ENCODE data around the gene CYFIP2.

- TF ChIP-seq ZNF565 (CRISPR knock-in tag; conservative IDR thresholded peaks at IDR 0.05; ENCODE audit: low read depth), result no peak
- TF ChIP-seq CSDC2 (CRISPR knock-in tag; IDR thresholded peaks at IDR 0.05), result no peak
- TF ChIP-seq PATZ1 (CRISPR knock-in tag; IDR thresholded peaks at IDR 0.05; ENCODE audit: borderline replicate concordance), result no peak
- no peak for TF ChIP-seq RARB (CRISPR knock-in tag; IDR thresholded peaks at IDR 0.05)
- TF ChIP-seq ZFP3 (CRISPR knock-in tag; IDR thresholded peaks at IDR 0.05), result no peak
- TF ChIP-seq ARNTL (CRISPR knock-in tag; IDR thresholded peaks at IDR 0.05; ENCODE audit: borderline replicate concordance, low read depth), result no peak
- no peak for TF ChIP-seq SNAI2 (CRISPR knock-in tag; IDR thresholded peaks at IDR 0.05)
- no peak for TF ChIP-seq PPARA (CRISPR knock-in tag; IDR thresholded peaks at IDR 0.05; ENCODE audit: borderline replicate concordance)
- TF ChIP-seq CSRNP3 (CRISPR knock-in tag; IDR thresholded peaks at IDR 0.05), result no peak
- no peak for TF ChIP-seq OSR1 (CRISPR knock-in tag; IDR thresholded peaks at IDR 0.05)
- no peak for TF ChIP-seq BACH2 (CRISPR knock-in tag; IDR thresholded peaks at IDR 0.05; ENCODE audit: borderline replicate concordance)
- no peak for TF ChIP-seq ZC3H10 (CRISPR knock-in tag; IDR thresholded peaks at IDR 0.05)
Observed at GRCh38 chr5:157245476-157245875, 20.4 kb upstream of the CYFIP2 start.

Measured in SK-N-SH treated with all-trans-retinoic acid at 6 μM for 48 hours (cell line).